GM18519 (cell line): ENCODE results near the gene RAD51B.

Experiments
- ATAC-seq: cut with Tn5 transposase; IDR thresholded peaks from one replicate; pipeline ENCODE4 v1.9.1; 2021; ENCODE audit warnings: mild to moderate bottlenecking, moderate library complexity; ENCODE audit not compliant: unreplicated experiment, low FRiP score

RAD51B gene

GRCh38 chr14:68544081-68544892 is 724.7 kb downstream of the RAD51B start:
- no peak for ATAC-seq

GRCh38 chr14:68546839-68547238 is 727.3 kb downstream of the RAD51B start:
- no peak for ATAC-seq

DNA sequence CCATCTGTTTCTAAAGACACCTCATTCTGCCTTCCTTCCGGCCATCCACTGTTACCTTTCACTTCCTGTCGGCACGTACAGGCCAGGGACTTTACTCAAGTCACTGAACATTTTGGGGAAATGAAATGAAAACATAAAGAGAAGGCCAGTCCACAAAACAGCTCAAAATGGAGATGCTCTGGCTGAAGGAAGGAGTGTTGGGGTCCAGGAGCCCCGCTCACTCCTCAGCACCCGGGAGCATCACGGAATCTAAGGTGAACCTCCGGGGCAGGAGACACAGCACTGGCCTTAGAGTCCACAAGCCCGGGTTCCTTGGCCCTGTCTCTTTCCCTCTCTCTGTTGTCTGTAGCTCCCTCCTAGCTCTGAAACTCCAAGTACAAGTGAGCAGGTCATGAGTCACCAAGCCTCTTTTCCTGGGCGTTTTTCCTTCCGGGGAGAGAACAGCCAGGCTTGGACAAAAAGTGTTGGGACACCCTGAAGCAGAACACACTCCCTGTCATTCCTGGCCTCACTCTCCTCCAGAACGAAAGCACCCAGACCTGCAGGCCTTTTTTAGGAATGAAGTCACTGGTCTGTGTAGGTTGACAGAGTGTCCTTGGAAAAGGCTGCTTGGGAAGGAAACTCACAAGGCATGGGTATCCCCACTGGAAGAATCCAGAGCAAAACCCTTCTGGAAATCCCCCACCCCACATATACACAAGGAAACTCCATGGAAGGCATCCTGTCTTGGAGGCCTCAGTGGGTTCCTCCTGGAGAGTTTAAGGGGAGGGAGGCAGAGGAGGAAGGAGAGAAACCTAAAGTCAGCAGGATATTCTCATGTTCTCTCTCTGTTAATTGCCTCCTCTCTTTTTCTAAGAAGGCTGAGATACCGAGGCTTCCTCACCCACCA is 728.0 kb downstream of the RAD51B start:
- no peak for ATAC-seq

DNA sequence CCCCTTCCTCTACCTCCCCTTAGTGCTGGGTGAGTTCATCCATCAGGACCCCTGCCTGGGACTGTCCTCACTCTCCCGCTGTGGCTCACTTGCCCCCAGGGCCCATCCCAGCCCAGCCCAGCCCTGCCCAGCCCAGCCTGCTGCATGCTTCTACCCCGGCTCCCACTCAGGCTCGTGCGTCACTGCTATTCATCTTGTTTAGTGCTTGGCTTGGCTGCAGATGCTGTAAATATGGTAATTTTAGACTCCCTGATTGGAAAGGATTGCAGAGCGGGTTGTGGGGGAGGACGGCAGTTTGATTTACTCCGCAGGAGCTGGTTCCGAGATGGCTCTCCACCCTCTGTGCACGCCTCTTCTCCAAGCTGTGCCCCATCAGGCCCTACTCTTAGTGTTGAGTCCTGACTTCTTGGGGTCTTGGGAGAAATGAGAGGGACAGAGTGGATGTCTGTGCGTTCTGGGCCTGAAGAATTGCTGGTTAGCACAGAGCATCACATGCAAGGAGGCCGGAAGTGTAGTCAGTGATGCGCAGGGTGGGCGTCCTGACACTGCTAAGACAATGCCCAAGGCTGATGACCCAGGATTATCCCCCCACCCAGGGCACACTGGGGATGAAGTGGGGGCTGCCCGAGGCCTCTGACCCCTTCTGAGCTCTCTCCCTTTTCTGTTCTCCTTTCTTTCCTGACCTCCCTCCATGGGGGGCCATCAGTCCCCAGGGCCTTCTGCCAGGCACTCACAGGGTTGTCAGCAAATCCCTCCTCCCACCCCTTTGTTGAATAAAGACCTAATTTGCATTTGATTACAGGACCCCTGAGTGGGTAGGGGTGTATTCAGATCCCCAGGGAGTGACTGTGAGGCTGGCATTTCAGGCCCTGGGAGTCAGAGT is 728.9 kb downstream of the RAD51B start:
- ATAC-seq: no peak

GRCh38 chr14:68550338-68550715 is 730.7 kb downstream of the RAD51B start:
- ATAC-seq: no peak

DNA sequence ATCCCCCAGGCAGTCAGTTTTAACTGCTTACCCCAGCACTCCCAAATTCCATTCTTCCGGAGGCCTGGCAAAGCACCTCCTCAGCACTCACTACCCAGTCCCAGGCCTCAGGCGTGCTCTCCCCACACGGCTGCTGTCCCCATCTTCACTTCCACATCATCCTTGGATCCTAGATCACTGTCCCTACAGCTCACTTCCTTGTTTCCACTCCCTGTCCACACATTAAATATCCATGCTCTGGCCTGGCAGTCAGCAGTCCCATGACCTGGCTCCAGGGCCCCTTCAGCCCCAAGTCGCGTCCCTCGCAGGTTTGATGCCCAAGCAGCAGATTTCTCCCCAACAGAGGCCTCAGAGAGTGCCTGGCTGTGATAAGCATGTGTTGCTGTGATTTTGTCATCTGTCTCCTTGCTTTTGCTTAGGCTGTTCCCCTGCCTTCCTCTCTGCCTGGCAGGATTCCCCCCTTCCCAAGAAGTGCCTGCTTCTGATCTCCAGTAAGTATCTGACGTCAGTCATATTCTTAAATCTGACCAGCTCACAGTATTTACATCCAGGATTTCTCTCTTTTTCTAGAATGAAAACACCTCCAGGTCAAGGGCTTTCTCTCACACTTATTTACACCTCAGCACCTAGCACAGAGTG is 731.6 kb downstream of the RAD51B start:
- no peak for ATAC-seq

DNA sequence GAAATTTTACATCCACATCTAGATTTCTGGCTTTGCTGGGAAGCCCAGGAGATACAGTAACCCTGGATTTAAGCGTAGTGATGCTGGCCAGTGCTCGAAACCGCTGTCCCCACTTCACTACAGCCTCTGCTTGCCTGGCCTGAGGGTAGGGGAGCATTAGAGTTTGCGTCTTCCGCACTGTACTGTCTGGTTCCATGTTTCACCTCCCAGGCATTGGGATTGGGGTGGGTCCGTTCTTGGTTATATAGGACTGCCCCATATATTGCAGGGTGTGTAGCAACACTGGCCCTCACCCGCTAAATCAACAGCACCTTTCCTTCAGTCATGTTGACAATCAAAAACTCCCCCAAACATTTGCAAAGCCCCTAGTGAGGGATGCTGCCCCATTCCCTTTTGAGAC is 732.5 kb downstream of the RAD51B start:
- no peak for ATAC-seq

- ATAC-seq: no peak
Measured at GRCh38 chr14:68552602-68553001, 733.0 kb downstream of the RAD51B start.

DNA sequence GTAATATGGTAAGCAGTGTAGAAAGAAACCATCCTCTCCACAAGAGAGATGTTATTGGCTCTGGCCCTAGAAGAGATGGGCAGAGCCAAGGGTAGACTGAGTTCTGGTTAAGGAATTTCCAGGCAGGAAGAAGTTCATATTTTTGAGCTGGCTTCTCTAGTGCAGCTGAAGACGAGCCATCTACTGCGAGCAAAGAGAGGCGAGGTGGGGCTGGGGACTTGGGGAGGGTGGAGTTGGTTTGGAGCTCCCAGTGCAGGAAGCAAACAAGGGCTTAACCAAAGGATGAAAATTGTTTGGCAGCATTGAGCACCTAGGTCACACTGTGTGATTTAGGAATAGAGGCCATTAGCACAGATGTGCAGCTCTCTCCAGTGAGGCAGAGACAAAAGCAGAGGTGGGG is 733.7 kb downstream of the RAD51B start:
- ATAC-seq: no peak

DNA sequence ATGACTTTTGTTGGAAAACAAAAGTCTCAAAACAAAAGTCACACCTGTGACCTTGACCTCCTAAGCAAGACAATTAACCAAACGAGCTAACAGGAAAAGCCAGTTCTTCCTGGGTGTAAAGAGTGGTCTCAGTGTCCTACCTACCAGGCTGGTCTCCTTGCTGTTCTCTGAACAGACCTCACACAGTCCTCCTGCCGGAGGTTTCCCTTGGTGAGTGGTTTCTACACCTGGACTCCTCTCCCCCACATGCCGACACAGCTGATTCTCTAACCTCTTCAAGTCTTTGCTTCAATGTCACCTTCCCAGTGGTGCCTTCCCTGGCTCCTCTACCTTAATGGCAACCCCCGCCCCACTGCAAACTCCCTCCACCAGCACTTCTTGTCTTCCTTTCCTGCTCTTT is 734.7 kb downstream of the RAD51B start:
- ATAC-seq: no peak

- ATAC-seq: no peak
Measured at GRCh38 chr14:68556253-68556652, 736.7 kb downstream of the RAD51B start.

GRCh38 chr14:68557648-68558047 is 738.1 kb downstream of the RAD51B start:
- ATAC-seq: no peak

DNA sequence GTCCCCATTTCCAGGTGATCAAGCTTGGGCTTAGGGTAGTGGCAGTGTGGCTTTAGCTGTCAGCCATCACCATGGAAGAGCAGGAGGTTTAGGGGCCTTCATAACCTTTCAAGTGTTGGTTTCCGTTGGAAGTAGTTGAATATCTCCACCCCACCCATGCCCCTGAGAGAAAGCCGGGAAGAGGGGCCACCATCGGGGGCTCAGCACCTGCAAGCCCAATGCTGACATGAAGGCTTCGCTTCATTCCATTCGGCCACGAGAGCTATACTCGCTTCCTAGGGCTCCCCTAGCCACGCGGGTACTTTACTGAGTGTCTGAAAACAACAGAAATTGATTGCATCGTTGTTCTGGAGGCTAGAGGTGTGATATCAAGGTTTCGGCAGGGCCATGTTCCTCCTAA is 738.5 kb downstream of the RAD51B start:
- no peak for ATAC-seq

GRCh38 chr14:68559949-68560348 is 740.4 kb downstream of the RAD51B start:
- no peak for ATAC-seq

GRCh38 chr14:68561531-68562007 is 742.0 kb downstream of the RAD51B start:
- no peak for ATAC-seq

GRCh38 chr14:68562911-68563250 is 743.3 kb downstream of the RAD51B start:
- ATAC-seq: no peak

- ATAC-seq: no peak
Measured at GRCh38 chr14:68563251-68564131, 743.9 kb downstream of the RAD51B start.

- ATAC-seq: no peak
Measured at GRCh38 chr14:68564191-68564825, 744.7 kb downstream of the RAD51B start.
